Activated CD4-positive, alpha-beta T cell treated with anti-CD3 and anti-CD28 coated beads for 36 hours (primary cell): ENCODE measurements around the gene ITGAE. TPM values are rescaled to one million over a fixed set of nuclear protein-coding genes. Genes with fewer than 3 reads are reported as not detected.
A peak's percentile ranks its signal among the peaks of the same experiment; 100 is the strongest.

ENCODE experiments used
- ATAC-seq: fragments of 200-7000 bp; cut with Tn5 transposase; one replicate; pipeline ENCODE4 v1.10.0; 2021; ENCODE audit warnings: mild to moderate bottlenecking, moderate library complexity
- CTCF ChIA-PET: fragments of 350-600 bp; sonication (Branson Sonifier 250); formaldehyde crosslinking; loops from one replicate; lab custom pipeline; 2021; ENCODE audit warnings: antibody characterized with exemption; lab: Charles Lee
- POLR2A ChIA-PET: fragments of 350-600 bp; sonication (Branson Sonifier 250); formaldehyde crosslinking; loops from one replicate; lab custom pipeline; 2021; ENCODE audit warnings: antibody characterized with exemption, inconsistent platforms; lab: Charles Lee
- DNase-seq: peaks from one replicate; pipeline ENCODE4 v3.0.0-alpha.2; 2020
- H3K27ac Mint-ChIP-seq: one replicate; pipeline ENCODE4 v1.8.0; 2021; ENCODE audit warnings: mixed read lengths
- H3K27me3 Mint-ChIP-seq: one replicate; pipeline ENCODE4 v1.8.0; 2021; ENCODE audit warnings: mixed read lengths
- H3K36me3 Mint-ChIP-seq: one replicate; pipeline ENCODE4 v1.8.0; 2021; ENCODE audit warnings: low read depth, mixed read lengths
- H3K4me1 Mint-ChIP-seq: one replicate; pipeline ENCODE4 v1.8.0; 2021; ENCODE audit warnings: mixed read lengths
- H3K4me3 Mint-ChIP-seq: one replicate; pipeline ENCODE4 v1.8.0; 2021; ENCODE audit warnings: mild to moderate bottlenecking, moderate library complexity, mixed read lengths
- H3K9me3 Mint-ChIP-seq: one replicate; pipeline ENCODE4 v1.8.0; 2021; ENCODE audit warnings: low read depth, mixed read lengths
- intact Hi-C, 2 experiments: fragments of 100-400 bp; cut with DNase I in 1 of 2; cut with micrococcal nuclease in 1 of 2; formaldehyde crosslinking; loops; one replicate each; pipeline versions ENCODE4 v1.14.2 to v1.15.1; 2022 to 2024; cut with DNase I, micrococcal nuclease
- total RNA-seq, 2 experiments: library from RNA; stranded (reverse); gene quantifications; one replicate each; pipeline ENCODE4 v1.2.3, GENCODE V29; 2021

Gene ITGAE
- total RNA-seq, 2 experiments from 2014 or later = 20.9 to 41.1 TPM

GRCh38 chr17:3759597-3760216, 41.3 kb downstream of the ITGAE start:
- no peak overlapping the region for H3K4me3 Mint-ChIP-seq
- H3K27me3 Mint-ChIP-seq = no peaks in the 10 kb centered on the region
- peaks cover 8% of the 10 kb centered on the region for H3K9me3 Mint-ChIP-seq
- H3K36me3 Mint-ChIP-seq = no peaks in the 10 kb centered on the region
- DNase-seq = no peak
- ChIA-PET CTCF (interaction anchor here (3.3 kb wide), 1 partner anchor 22 kb away, joined by 17 read pairs; no protein-coding TSS in a partner anchor), POLR2A (no interaction called here)
- no peak overlapping the region for H3K27ac Mint-ChIP-seq
- peaks cover 18% of the 10 kb centered on the region for H3K4me1 Mint-ChIP-seq
- ATAC-seq = no peak
- intact Hi-C loops = no loop called here

GRCh38 chr17:3755335-3756030, 45.5 kb downstream of the ITGAE start:
- Mint-ChIP-seq H3K36me3 (no peaks in the 10 kb centered on the region), H3K27ac (no peak overlapping the region), H3K9me3 (peaks cover 6% of the 10 kb centered on the region), H3K27me3 (no peaks in the 10 kb centered on the region), H3K4me1 (peaks cover 14% of the 10 kb centered on the region), H3K4me3 (no peak overlapping the region)
- DNase-seq (no peak), ATAC-seq (no peak)
- ChIA-PET POLR2A (interaction anchor here (0.6 kb wide), 1 partner anchor 17 kb away, joined by 3 read pairs; no protein-coding TSS in a partner anchor), CTCF (interaction anchor here (0.6 to 2.2 kb wide), 6 partner anchors 15 to 421 kb away, joined by 3 to 7 read pairs (median 4); no protein-coding TSS in a partner anchor)
- intact Hi-C loops = loop anchor here in 1 of 2 experiments (1.0 kb wide), 1 partner anchor 119 kb away; the partner anchor contains the start of genes CTNS and SHPK

GRCh38 chr17:3754458-3755334, 46.3 kb downstream of the ITGAE start:
- intact Hi-C loops = loop anchor here in 1 of 2 experiments (1.0 kb wide), 1 partner anchor 118 kb away; the partner anchor contains the start of genes CTNS and SHPK
- DNase-seq = peak; percentile 88
- peak; percentile 94 for ATAC-seq
- Mint-ChIP-seq H3K4me3 (no peak overlapping the region), H3K27ac (no peak overlapping the region), H3K36me3 (no peaks in the 10 kb centered on the region), H3K9me3 (peaks cover 1% of the 10 kb centered on the region), H3K27me3 (no peaks in the 10 kb centered on the region), H3K4me1 (peaks cover 21% of the 10 kb centered on the region)
- POLR2A ChIA-PET = interaction anchor here (0.6 kb wide), 1 partner anchor 16 kb away, joined by 3 read pairs; no protein-coding TSS in a partner anchor
- CTCF ChIA-PET = interaction anchor here (1.2 to 2.2 kb wide), 2 partner anchors 17 to 73 kb away, joined by 3 to 7 read pairs; no protein-coding TSS in a partner anchor

- Mint-ChIP-seq H3K27me3 (no peaks in the 10 kb centered on the region), H3K27ac (no peak overlapping the region), H3K4me3 (no peak overlapping the region), H3K36me3 (no peaks in the 10 kb centered on the region), H3K4me1 (peaks cover 24% of the 10 kb centered on the region), H3K9me3 (no peaks in the 10 kb centered on the region)
- DNase-seq (no peak), ATAC-seq (no peak)
- intact Hi-C loops = no loop called here
- CTCF ChIA-PET = interaction anchor here (0.8 to 3.1 kb wide), 4 partner anchors 13 to 74 kb away, joined by 3 to 24 read pairs (median 4); no protein-coding TSS in a partner anchor
- POLR2A ChIA-PET = no interaction called here
Observed at GRCh38 chr17:3754066-3754457, 46.9 kb downstream of the ITGAE start.

- Mint-ChIP-seq H3K27me3 (no peaks in the 10 kb centered on the region), H3K4me3 (no peak overlapping the region), H3K36me3 (no peaks in the 10 kb centered on the region), H3K27ac (no peak overlapping the region), H3K4me1 (peaks cover 28% of the 10 kb centered on the region), H3K9me3 (no peaks in the 10 kb centered on the region)
- ATAC-seq (no peak), DNase-seq (no peak)
- intact Hi-C loops = no loop called here
- CTCF ChIA-PET = interaction anchor here (0.8 to 3.1 kb wide), 3 partner anchors 13 to 74 kb away, joined by 3 to 24 read pairs (median 5); no protein-coding TSS in a partner anchor
- POLR2A ChIA-PET = no interaction called here
Observed at GRCh38 chr17:3753624-3754023, 47.4 kb downstream of the ITGAE start.

GRCh38 chr17:3751836-3752235, 49.2 kb downstream of the ITGAE start:
- ATAC-seq (no peak), DNase-seq (no peak)
- Mint-ChIP-seq H3K36me3 (no peaks in the 10 kb centered on the region), H3K27ac (no peak overlapping the region), H3K4me1 (peaks cover 29% of the 10 kb centered on the region), H3K27me3 (no peaks in the 10 kb centered on the region), H3K9me3 (no peaks in the 10 kb centered on the region), H3K4me3 (no peak overlapping the region)
- POLR2A ChIA-PET = no interaction called here
- CTCF ChIA-PET = interaction anchor here (0.7 to 3.1 kb wide), 2 partner anchors 14 to 46 kb away, joined by 3 to 24 read pairs; no protein-coding TSS in a partner anchor
- intact Hi-C loops = no loop called here

- DNase-seq = peak; percentile 65
- Mint-ChIP-seq H3K4me1 (peaks cover 29% of the 10 kb centered on the region), H3K36me3 (no peaks in the 10 kb centered on the region), H3K27ac (peak overlapping the region; percentile 81), H3K9me3 (no peaks in the 10 kb centered on the region), H3K4me3 (no peak overlapping the region), H3K27me3 (no peaks in the 10 kb centered on the region)
- ChIA-PET CTCF (interaction anchor here (0.5 to 3.1 kb wide), 4 partner anchors 13 to 913 kb away, joined by 3 to 24 read pairs (median 4); no protein-coding TSS in a partner anchor), POLR2A (interaction anchor here (0.6 kb wide), 1 partner anchor 901 kb away, joined by 5 read pairs; no protein-coding TSS in a partner anchor)
- ATAC-seq = peak; percentile 59
- intact Hi-C loops = no loop called here
Observed at GRCh38 chr17:3750926-3751325, 50.1 kb downstream of the ITGAE start.

- H3K27me3 Mint-ChIP-seq = no peaks in the 10 kb centered on the region
Observed at GRCh38 chr17:3750296-3750695, 50.7 kb downstream of the ITGAE start.

GRCh38 chr17:3748576-3748975, 52.4 kb downstream of the ITGAE start:
- intact Hi-C loops = no loop called here
- Mint-ChIP-seq H3K4me1 (peaks cover 29% of the 10 kb centered on the region), H3K9me3 (no peaks in the 10 kb centered on the region), H3K36me3 (no peaks in the 10 kb centered on the region), H3K27ac (no peak overlapping the region), H3K4me3 (no peak overlapping the region), H3K27me3 (no peaks in the 10 kb centered on the region)
- ChIA-PET CTCF (interaction anchor here (0.7 kb wide), 1 partner anchor 61 kb away, joined by 3 read pairs; no protein-coding TSS in a partner anchor), POLR2A (no interaction called here)
- no peak for DNase-seq
- ATAC-seq = no peak

More at GRCh38 chr17:3750296-3750695, 50.7 kb downstream of the ITGAE start:
- POLR2A ChIA-PET = interaction anchor here (0.5 kb wide), 1 partner anchor 27 kb away, joined by 4 read pairs; the partner anchor contains the start of gene HASPIN
- H3K4me3 Mint-ChIP-seq = no peak overlapping the region
- CTCF ChIA-PET = interaction anchor here (0.8 to 1.4 kb wide), 5 partner anchors 12 to 164 kb away, joined by 3 to 5 read pairs (median 4); no protein-coding TSS in a partner anchor
- H3K9me3 Mint-ChIP-seq = no peaks in the 10 kb centered on the region
- intact Hi-C loops = no loop called here
- no peak overlapping the region for H3K27ac Mint-ChIP-seq
- peaks cover 29% of the 10 kb centered on the region for H3K4me1 Mint-ChIP-seq
- no peak for DNase-seq
- ATAC-seq = no peak
- H3K36me3 Mint-ChIP-seq = no peaks in the 10 kb centered on the region

GRCh38 chr17:3747805-3748204, 53.2 kb downstream of the ITGAE start:
- CTCF ChIA-PET = interaction anchor here (0.8 kb wide), 1 partner anchor 73 kb away, joined by 3 read pairs; no protein-coding TSS in a partner anchor
- intact Hi-C loops = no loop called here
- POLR2A ChIA-PET = no interaction called here

More at GRCh38 chr17:3747805-3748204, 53.2 kb downstream of the ITGAE start:
- Mint-ChIP-seq H3K4me1 (peaks cover 29% of the 10 kb centered on the region), H3K27ac (no peak overlapping the region), H3K4me3 (no peak overlapping the region), H3K9me3 (no peaks in the 10 kb centered on the region), H3K36me3 (no peaks in the 10 kb centered on the region), H3K27me3 (no peaks in the 10 kb centered on the region)
- ATAC-seq (no peak), DNase-seq (no peak)
